Heart left ventricle (tissue), 16 donors: Measurements from ENCODE around the gene ARAP1. TPM values are rescaled to one million over a fixed set of nuclear protein-coding genes. Genes with fewer than 3 reads are reported as not detected.
A peak's percentile ranks its signal among the peaks of the same experiment; 100 is the strongest.

Experiments
- ATAC-seq, 4 donors: fragments of 200-7000 bp; cut with Tn5 transposase; one replicate each; pipeline ENCODE4 v1.9.1; 2020 to 2022; ENCODE audit warnings: moderate library complexity in 4 of 4, mild to moderate bottlenecking in 3 of 4, moderate number of reproducible peaks in 1 of 4
- DNase-seq, 5 donors: peaks; one replicate each; pipeline ENCODE4 v3.0.0-alpha.2; 2020
- H3K27ac ChIP-seq, 12 donors: fragments of 200-600 bp; sonication (generic) in 4 of 12; one replicate each; pipeline versions ENCODE4 v1.5.0 to v1.8.0; 2016 to 2022; ENCODE audit warnings: mild to moderate bottlenecking in 2 of 12
- H3K27me3 ChIP-seq, 9 donors: fragments of 200-600 bp; sonication (generic) in 2 of 9; one replicate each; pipeline versions ENCODE4 v1.5.1 to v1.8.0; 2016 to 2022; ENCODE audit warnings: mild to moderate bottlenecking in 3 of 9
- H3K36me3 ChIP-seq, 9 donors: fragments of 200-600 bp; sonication (generic) in 2 of 9; one replicate each; pipeline versions ENCODE4 v1.5.0 to v1.8.0; 2018 to 2022; ENCODE audit warnings: mild to moderate bottlenecking in 2 of 9
- H3K4me1 ChIP-seq, 12 donors: fragments of 200-600 bp; sonication (generic) in 4 of 12; one replicate each; pipeline versions ENCODE4 v1.5.0 to v1.8.0; 2016 to 2022; ENCODE audit warnings: mild to moderate bottlenecking in 3 of 12
- H3K4me3 ChIP-seq, 12 donors: fragments of 200-600 bp; sonication (generic) in 4 of 12; one replicate each; pipeline versions ENCODE4 v1.5.0 to v1.8.0; 2017 to 2022; ENCODE audit warnings: mild to moderate bottlenecking in 9 of 12, moderate library complexity in 4 of 12
- H3K9me3 ChIP-seq, 12 donors: fragments of 200-600 bp; sonication (generic) in 4 of 12; one replicate each; pipeline versions ENCODE4 v1.5.0 to v1.8.0; 2016 to 2022; ENCODE audit warnings: mild to moderate bottlenecking in 1 of 12
- POLR2A ChIP-seq, 2 donors: fragments of 450-650 bp; IDR thresholded peaks; one replicate each; pipeline ENCODE4 v1.6.1; 2017; ENCODE audit warnings: antibody characterized with exemption in 2 of 2, mild to moderate bottlenecking in 2 of 2, moderate library complexity in 2 of 2
- WGBS, 4 donors: extraction: QIAGEN DNeasy Blood & Tissue Kit in 2 of 4; methylation state at CpG; one replicate each; pipeline versions ENCODE4 v1.1.5 to v1.1.7; 2013 to 2018; 5-methylcytosine and 5-hydroxymethylcytosine counted together
- intact Hi-C, 10 donors: fragments of 100-400 bp; cut with DNase I; formaldehyde crosslinking; loops; one replicate each; pipeline versions ENCODE4 v1.11.1 to v1.14.2; 2022
- microRNA-seq, 4 donors: library from miRNA; unstranded; fragments of <30 nt; microRNA quantifications; one replicate each; pipeline versions ENCODE4 to v1.2.0, GENCODE V29; 2017 to 2020
- polyA plus RNA-seq, 2 donors: library from polyadenylated mRNA; stranded (reverse); fragments of 200-250 nt; gene quantifications; one replicate each; pipeline ENCODE4 v1.2.3, GENCODE V29; 2013
- total RNA-seq, 9 donors: library from RNA; depleted of rRNA in 2 of 9; stranded (reverse); fragments of >200 nt in 2 of 9; fragmentation: NEBNext Ultra II Directional in 3 of 9; extraction: Animal tissue kit (Norgen Biotek cat#: 25700) in 3 of 9; gene quantifications; one replicate each; pipeline versions ENCODE4 v1.1.0 to v1.2.4, GENCODE V29; 2016 to 2023
- TF ChIP-seq, protein P1 (sequence below), 12 donors: fragments of 200-600 bp; sonication (generic) in 4 of 12; IDR thresholded peaks; one replicate each; pipeline versions ENCODE4 v1.5.0 to v1.8.0; 2018 to 2022; ENCODE audit warnings: antibody characterized with exemption in 12 of 12, mild to moderate bottlenecking in 5 of 12
- donor health status: ischemic (EF 13 %, LVEDD 7.1; RV severe dilation, severe dysfunction).
- donor health status: healthy with polysubstance abuse.
- donor health status: DM: no; HTN: yes; CAD: no.
- donor health status: DM: no; HTN: no; CAD: no.
- donor health status: ischemic (EF 25% LVEDD 6.9; RV normal size, moderate dysfunction).
- donor health status: ischemic (EF 25% LVEDD 5.7; RV mildly dilated, moderate dysfunction).
- donor health status: healthy.
- donor health status: DM: yes; HTN: yes; CAD: no.
- donor health status: ischemic (EF 35%, LVEDD 5.7; RV mildly dilated, moderate dysfunction).
- donor health status: nonischemic (EF 11% LVEDD 7.7; RV severe dilation, severe dysfunction).
- donor health status: DM: yes; HTN: yes; CAD: no.
- donor health status: PGD.
- donor health status: ischemic (EF 29% LVEDD 5.4; RV normal size, mild dysfunction).
- donor health status: nonischemic (EF 23%, LVEDD 6.1; RV moderate dilation, normal function).

The ARAP1 gene
- total and polyA plus RNA-seq, 11 donors: 35.4 to 116 (median 43.6) TPM

DNA sequence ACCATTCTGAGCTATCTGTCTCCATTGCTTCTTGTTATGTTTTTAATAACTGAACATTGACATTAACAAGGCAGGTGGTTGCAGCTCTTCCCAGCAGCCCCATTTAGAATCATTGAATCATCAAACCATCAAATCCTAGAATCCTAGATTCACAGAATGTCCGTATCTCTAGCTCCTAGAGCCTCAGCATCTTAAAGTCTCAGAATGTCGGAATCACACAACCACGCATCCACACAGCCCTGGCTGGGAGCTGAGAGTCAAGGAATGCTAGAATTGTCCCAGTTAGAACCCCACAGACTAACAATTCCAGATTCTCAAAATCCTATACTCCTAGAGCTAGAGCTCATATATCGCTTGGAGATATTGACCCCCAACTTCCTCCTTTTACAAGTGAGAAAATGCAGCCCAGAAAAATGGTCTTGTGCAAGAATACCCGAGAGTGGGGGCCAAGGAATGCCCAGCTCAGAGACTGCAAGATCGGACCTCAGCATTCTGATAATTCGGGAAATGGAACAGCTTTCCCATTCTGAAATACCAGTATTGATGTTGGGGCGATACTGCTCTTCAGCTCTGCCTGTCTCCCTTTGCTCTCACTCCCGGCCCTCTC lies 116.8 kb downstream of the ARAP1 start:
- Histone ChIP-seq H3K9me3 (no peaks in the 10 kb centered on the region), H3K27ac (peak overlapping the region in 11 of 12 donors; percentile 28 to 89 (median 79)), H3K4me1 (peaks cover 10 to 93% (median 70%) of the 10 kb centered on the region in 12 donors), H3K4me3 (peak overlapping the region in 1 of 12 donors; percentile 9), H3K36me3 (no peaks in the 10 kb centered on the region), H3K27me3 (peaks cover 0 to 12% (median 0%) of the 10 kb centered on the region in 9 donors)
- intact Hi-C loops: no loop called here
- no peak for TF ChIP-seq POLR2A (IDR thresholded peaks at IDR 0.05)
- TF ChIP-seq, protein P1, sequence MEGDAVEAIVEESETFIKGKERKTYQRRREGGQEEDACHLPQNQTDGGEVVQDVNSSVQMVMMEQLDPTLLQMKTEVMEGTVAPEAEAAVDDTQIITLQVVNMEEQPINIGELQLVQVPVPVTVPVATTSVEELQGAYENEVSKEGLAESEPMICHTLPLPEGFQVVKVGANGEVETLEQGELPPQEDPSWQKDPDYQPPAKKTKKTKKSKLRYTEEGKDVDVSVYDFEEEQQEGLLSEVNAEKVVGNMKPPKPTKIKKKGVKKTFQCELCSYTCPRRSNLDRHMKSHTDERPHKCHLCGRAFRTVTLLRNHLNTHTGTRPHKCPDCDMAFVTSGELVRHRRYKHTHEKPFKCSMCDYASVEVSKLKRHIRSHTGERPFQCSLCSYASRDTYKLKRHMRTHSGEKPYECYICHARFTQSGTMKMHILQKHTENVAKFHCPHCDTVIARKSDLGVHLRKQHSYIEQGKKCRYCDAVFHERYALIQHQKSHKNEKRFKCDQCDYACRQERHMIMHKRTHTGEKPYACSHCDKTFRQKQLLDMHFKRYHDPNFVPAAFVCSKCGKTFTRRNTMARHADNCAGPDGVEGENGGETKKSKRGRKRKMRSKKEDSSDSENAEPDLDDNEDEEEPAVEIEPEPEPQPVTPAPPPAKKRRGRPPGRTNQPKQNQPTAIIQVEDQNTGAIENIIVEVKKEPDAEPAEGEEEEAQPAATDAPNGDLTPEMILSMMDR (IDR thresholded peaks at IDR 0.05): no peak
- 66 to 78% (median 74%) methylated on average over 9 of the region's 9 CpGs for WGBS, 4 donors
- DNase-seq (no peak), ATAC-seq (no peak)

Small RNA genes lying within 50 kb of the gene (microRNA-seq; reads per million reads assigned to microRNA genes)
- gene MIR4692: 0 reads per million in 4 donors

Other genes with a start within 250 kb of the ARAP1 start
- gene PDE2A, start 78.0 kb downstream of the ARAP1 start, total RNA-seq: 10 to 100 TPM; 16.8 to 53.7 (median 23.7) TPM
- gene PDE2A, start 78.0 kb downstream of the ARAP1 start, polyA plus RNA-seq: 10 to 100 TPM; 23.2 to 24.1 TPM
- 10 to 100 TPM; 35.2 to 78.8 (median 55.2) TPM for gene STARD10, start 41.6 kb upstream of the ARAP1 start, total RNA-seq
- 100 to 1,000 TPM in 1 of 2 donors, 10 to 100 TPM in 1; 35.9 to 237 TPM for gene STARD10, start 41.6 kb upstream of the ARAP1 start, polyA plus RNA-seq
- gene ATG16L2, start 62.0 kb upstream of the ARAP1 start, total RNA-seq: 10 to 100 TPM in 7 of 9 donors, 1 to 10 TPM in 2; 6.0 to 28.9 (median 13.2) TPM
- 10 to 100 TPM in 1 of 2 donors, 1 to 10 TPM in 1; 8.3 to 24.2 TPM for gene ATG16L2, start 62.0 kb upstream of the ARAP1 start, polyA plus RNA-seq